H1 (cell line): ENCODE measurements around the gene SMIM1. TPM values are rescaled to one million over a fixed set of nuclear protein-coding genes. Genes with fewer than 3 reads are reported as not detected.

Experiments
- CTCF ChIA-PET: fragments of 300-600 bp; sonication (Branson Sonifier 250); formaldehyde crosslinking; loops from one replicate; lab custom pipeline; 2021; ENCODE audit not compliant: partially characterized antibody; lab: Charles Lee
- POLR2A ChIA-PET: fragments of 300-600 bp; sonication (Branson Sonifier 250); formaldehyde crosslinking; loops from one replicate; lab custom pipeline; 2021; ENCODE audit warnings: inconsistent platforms; ENCODE audit not compliant: partially characterized antibody; lab: Charles Lee
- DNase-seq, 2 experiments: peaks; one replicate each; pipeline versions ENCODE4 v3.0.0 to v3.0.0-alpha.2; 2010 to 2022; ENCODE audit warnings: low spot score in 2 of 2, low read depth in 1 of 2, mixed read lengths in 1 of 2
- FAIRE-seq: peaks from 2 replicates; lab custom pipeline; 2011; peaks lifted over from hg19 to GRCh38; lab: Jason Lieb, UNC
- H2AFZ ChIP-seq: 2 replicates; pipeline ENCODE4 v1.8.1; 2012; ENCODE audit warnings: low read length, inconsistent platforms
- H2AK5ac ChIP-seq: 2 replicates; pipeline ENCODE4 v1.6.1; 2013; ENCODE audit warnings: low read depth, low read length
- H2BK120ac ChIP-seq: replicated peaks from 2 replicates; pipeline ENCODE3; 2013; ENCODE audit warnings: low read depth, low read length, inconsistent platforms
- H2BK12ac ChIP-seq: 2 replicates; pipeline ENCODE4 v1.6.1; 2013; ENCODE audit warnings: low read depth, low read length
- H2BK15ac ChIP-seq: 2 replicates; pipeline ENCODE4 v1.6.1; 2013; ENCODE audit warnings: low read length
- H2BK20ac ChIP-seq: 2 replicates; pipeline ENCODE4 v1.6.1; 2013; ENCODE audit warnings: low read length
- H2BK5ac ChIP-seq: 2 replicates; pipeline ENCODE4 v1.6.1; 2013; ENCODE audit warnings: low read depth, low read length
- H3K14ac ChIP-seq: 2 replicates; pipeline ENCODE4 v1.6.1; 2013; ENCODE audit warnings: inconsistent platforms; ENCODE audit not compliant: insufficient read length
- H3K18ac ChIP-seq: 2 replicates; pipeline ENCODE4 v1.6.1; 2013; ENCODE audit warnings: low read length; ENCODE audit errors: extremely low read depth
- H3K23ac ChIP-seq: 2 replicates; pipeline ENCODE4 v1.6.1; 2013; ENCODE audit warnings: inconsistent platforms; ENCODE audit not compliant: insufficient read length
- H3K23me2 ChIP-seq: 2 replicates; pipeline ENCODE4 v1.6.1; 2013; ENCODE audit warnings: low read depth, low read length
- H3K27ac ChIP-seq: 2 replicates; pipeline ENCODE4 v1.6.1; 2011; ENCODE audit warnings: low read depth, low read length, inconsistent platforms
- H3K27me3 ChIP-seq, 4 experiments: replicated peaks in 1 of 4; 1 replicate in 1 of 4; 2 replicates in 3 of 4; pipeline versions ENCODE4 v1.6.1 to v1.8.1; 2011 to 2013; ENCODE audit warnings: low read length in 3 of 4, mild to moderate bottlenecking in 3 of 4, inconsistent platforms in 2 of 4, mixed read lengths in 2 of 4, moderate library complexity in 1 of 4; ENCODE audit not compliant: control insufficient read depth in 3 of 4, insufficient read depth in 3 of 4; ENCODE audit errors: extremely low read depth in 1 of 4
- H3K36me3 ChIP-seq, 4 experiments: 2 replicates each; pipeline versions ENCODE4 v1.6.1 to v1.8.1; 2011 to 2013; ENCODE audit warnings: mild to moderate bottlenecking in 4 of 4, low read length in 3 of 4, moderate library complexity in 2 of 4, control low read depth in 1 of 4, inconsistent platforms in 1 of 4; ENCODE audit not compliant: insufficient read depth in 4 of 4, control insufficient read depth in 2 of 4
- H3K4ac ChIP-seq: replicated peaks from 2 replicates; pipeline ENCODE3; 2013; ENCODE audit warnings: low read length, low read depth, mixed read lengths, inconsistent platforms; ENCODE audit not compliant: insufficient read length
- H3K4me1 ChIP-seq, 4 experiments: replicated peaks in 1 of 4; 1 replicate in 1 of 4; 2 replicates in 3 of 4; pipeline versions ENCODE4 v1.6.1 to v1.8.1; 2011 to 2013; ENCODE audit warnings: low read length in 3 of 4, inconsistent platforms in 2 of 4, mixed read lengths in 1 of 4; ENCODE audit not compliant: insufficient read depth in 4 of 4, control insufficient read depth in 3 of 4
- H3K4me2 ChIP-seq, 2 experiments: 2 replicates each; pipeline versions ENCODE4 v1.6.1 to v1.8.1; 2011 to 2013; ENCODE audit warnings: low read depth in 2 of 2, low read length in 2 of 2, control low read depth in 1 of 2, inconsistent platforms in 1 of 2, mild to moderate bottlenecking in 1 of 2; ENCODE audit not compliant: insufficient read depth in 1 of 2
- H3K4me3 ChIP-seq, 4 experiments: fragments of 200-600, 300-600 bp in 1 of 4; sonication (generic), shearing (Covaris generic), sonication (Bioruptor Twin) in 1 of 4; 2 replicates each; pipeline versions ENCODE4 v1.5.1 to v1.8.1; 2011 to 2016; ENCODE audit warnings: low read length in 4 of 4, low read depth in 3 of 4, control low read depth in 2 of 4, inconsistent platforms in 2 of 4, mild to moderate bottlenecking in 2 of 4, mixed read lengths in 1 of 4, moderate library complexity in 1 of 4; ENCODE audit not compliant: insufficient read depth in 2 of 4; ENCODE audit errors: extremely low read depth in 1 of 4
- H3K56ac ChIP-seq: replicated peaks from 2 replicates; pipeline ENCODE3; 2013; ENCODE audit warnings: low read depth, mild to moderate bottlenecking, mixed read lengths, low read length, inconsistent platforms; ENCODE audit not compliant: insufficient read length
- H3K79me1 ChIP-seq: 2 replicates; pipeline ENCODE4 v1.6.1; 2013; ENCODE audit warnings: low read depth, low read length, control low read depth
- H3K79me2 ChIP-seq, 2 experiments: 2 replicates each; pipeline versions ENCODE4 v1.6.1 to v1.8.1; 2012 to 2013; ENCODE audit warnings: low read length in 2 of 2, mild to moderate bottlenecking in 2 of 2, inconsistent platforms in 1 of 2; ENCODE audit not compliant: insufficient read depth in 2 of 2, control insufficient read depth in 1 of 2
- H3K9ac ChIP-seq, 4 experiments: replicated peaks in 1 of 4; 1 replicate in 1 of 4; 2 replicates in 3 of 4; pipeline versions ENCODE4 v1.6.1 to v1.8.1; 2011 to 2013; ENCODE audit warnings: low read depth in 3 of 4, low read length in 3 of 4, control low read depth in 2 of 4, mild to moderate bottlenecking in 2 of 4, moderate library complexity in 2 of 4, inconsistent platforms in 1 of 4; ENCODE audit errors: extremely low read depth in 1 of 4
- H3K9me3 ChIP-seq, 2 experiments: 2 replicates each; pipeline versions ENCODE4 v1.6.1 to v1.8.1; 2012 to 2013; ENCODE audit warnings: mild to moderate bottlenecking in 2 of 2, moderate library complexity in 2 of 2, control low read depth in 1 of 2, inconsistent platforms in 1 of 2, low read depth in 1 of 2, low read length in 1 of 2, mixed read lengths in 1 of 2; ENCODE audit not compliant: insufficient read depth in 2 of 2
- H4K20me1 ChIP-seq, 2 experiments: replicated peaks in 1 of 2; 2 replicates each; pipeline versions ENCODE3 to v1.8.1; 2011 to 2013; ENCODE audit warnings: inconsistent platforms in 2 of 2, low read length in 2 of 2, mild to moderate bottlenecking in 1 of 2; ENCODE audit not compliant: insufficient read depth in 2 of 2, control insufficient read depth in 1 of 2
- H4K5ac ChIP-seq: 2 replicates; pipeline ENCODE4 v1.6.1; 2013; ENCODE audit warnings: low read length, low read depth, mixed read lengths, inconsistent platforms; ENCODE audit not compliant: insufficient read length
- H4K8ac ChIP-seq: 2 replicates; pipeline ENCODE4 v1.8.0; 2013; ENCODE audit warnings: mild to moderate bottlenecking, moderate library complexity, low read length, inconsistent platforms; ENCODE audit not compliant: insufficient read depth; ENCODE audit errors: extremely low read depth
- H4K91ac ChIP-seq: replicated peaks from 2 replicates; pipeline ENCODE3; 2013; ENCODE audit warnings: low read length, mixed read lengths, inconsistent platforms; ENCODE audit not compliant: insufficient read length
- ASH2L ChIP-seq: fragments of 200-600, 300-600 bp; sonication (generic); IDR thresholded peaks from one replicate; pipeline ENCODE4 v1.7.1; 2017; ENCODE audit warnings: low read length
- BCL11A ChIP-seq, 2 experiments: IDR thresholded peaks; one replicate each; pipeline ENCODE4 v1.6.1; 2011; ENCODE audit warnings: low read depth in 2 of 2, low read length in 2 of 2, mild to moderate bottlenecking in 2 of 2
- BRCA1 ChIP-seq: IDR thresholded peaks from 2 replicates; pipeline ENCODE4 v1.6.1; 2012; ENCODE audit warnings: low read depth, low read length, improper control_type of control experiment
- HDAC6 ChIP-seq: IDR thresholded peaks from one replicate; pipeline ENCODE4 v1.7.1; 2012; ENCODE audit warnings: low read depth, mild to moderate bottlenecking, inconsistent platforms, low read length, moderate library complexity
- JUN ChIP-seq: IDR thresholded peaks from 2 replicates; pipeline ENCODE4 v1.6.1; 2011; ENCODE audit warnings: low read depth, mild to moderate bottlenecking, improper control_type of control experiment, low read length
- NANOG ChIP-seq: IDR thresholded peaks from 2 replicates; pipeline ENCODE4 v1.6.1; 2011; ENCODE audit warnings: low read length, low read depth, mild to moderate bottlenecking, inconsistent platforms; ENCODE audit not compliant: insufficient read depth, poor library complexity, severe bottlenecking
- NRF1 ChIP-seq: IDR thresholded peaks from 2 replicates; pipeline ENCODE4 v1.6.1; 2011; ENCODE audit warnings: mild to moderate bottlenecking, low read depth, low read length, improper control_type of control experiment
- PHF8 ChIP-seq: fragments of 200-600 bp; sonication (generic); conservative IDR thresholded peaks from 2 replicates; pipeline ENCODE4 v1.7.1; 2012; ENCODE audit warnings: low read depth, mild to moderate bottlenecking, inconsistent platforms, low read length, moderate library complexity
- SP2 ChIP-seq: IDR thresholded peaks from 2 replicates; pipeline ENCODE4 v1.6.1; 2012; ENCODE audit warnings: mild to moderate bottlenecking, low read length, inconsistent platforms
- SRF ChIP-seq: IDR thresholded peaks from 2 replicates; pipeline ENCODE4 v1.6.1; 2011; ENCODE audit warnings: mild to moderate bottlenecking, low read depth, low read length, moderate library complexity
- TAF7 ChIP-seq: optimal IDR thresholded peaks from 2 replicates; pipeline ENCODE3; 2011; ENCODE audit warnings: low read depth, mild to moderate bottlenecking, inconsistent platforms, low read length, moderate library complexity, borderline replicate concordance
- ZNF274 ChIP-seq: IDR thresholded peaks from 2 replicates; pipeline ENCODE4 v1.7.0; 2012; ENCODE audit warnings: low read length, borderline replicate concordance; ENCODE audit errors: extremely low read depth
- WGBS, 2 experiments: shearing (Covaris generic) in 1 of 2; methylation state at CpG; one replicate each; pipeline versions ENCODE4 v1.1.6 to v1.1.7; 2013 to 2015; ENCODE audit warnings: low lambda C conversion rate in 2 of 2, mixed read lengths in 2 of 2, inconsistent platforms in 1 of 2, low coverage in 1 of 2, missing lambda C conversion rate in 1 of 2; ENCODE audit not compliant: insufficient replicate concordance in 2 of 2, insufficient coverage in 1 of 2, insufficient read length in 1 of 2; ENCODE audit errors: extremely low coverage in 1 of 2, missing lambda C conversion rate in 1 of 2; 5-methylcytosine and 5-hydroxymethylcytosine counted together
- polyA plus RNA-seq, 7 experiments: library from polyadenylated mRNA; depleted of rRNA in 3 of 7; stranded (reverse) in 5 of 7; unstranded in 2 of 7; fragments of >200 nt in 5 of 7; fragments of 200-250 nt in 2 of 7; gene quantifications; 1 replicate in 5 of 7; 2 replicates in 1 of 7; 4 replicates in 1 of 7; pipeline versions ENCODE4 v1.2.1 to v1.2.3, GENCODE V29; 2011 to 2013; ENCODE audit warnings: missing spikeins in 2 of 7, mixed read lengths in 2 of 7
- total RNA-seq: library from RNA; stranded (reverse); fragmentation: NEBNext Ultra II Directional; extraction: Animal tissue kit (Norgen Biotek cat#: 25700); gene quantifications from 2 replicates; pipeline ENCODE4 v1.2.1, GENCODE V29; 2021

Gene SMIM1
- total and polyA plus RNA-seq, 2 of the 8 experiments (the other 6 are each of a cell fraction or from before 2014, with no cell fraction given): 7.7 to 9.7 TPM

GRCh38 chr1:3729594-3730542 lies 42.7 kb upstream of the SMIM1 start:
- Histone ChIP-seq H3K4ac (no peak overlapping the region), H3K4me2 (no peak overlapping the region), H3K9ac (no peak overlapping the region), H3K14ac (no peak overlapping the region), H3K18ac (no peak overlapping the region; the same call in 1 of the 2 replicates), H4K91ac (no peak overlapping the region), H2BK12ac (no peak overlapping the region), H3K9me3 (no peaks in the 10 kb centered on the region), H3K23me2 (peaks cover 15% of the 10 kb centered on the region; the same call in 1 of the 2 replicates), H3K56ac (no peak overlapping the region), H2BK120ac (no peak overlapping the region), H4K8ac (no peak overlapping the region), H2BK15ac (no peak overlapping the region), H4K5ac (no peak overlapping the region), H3K4me1 (peaks cover 0 to 19% (median 13%) of the 10 kb centered on the region in 4 experiments; a peak in 5 of 7 replicates), H2AK5ac (no peak overlapping the region), H2AFZ (no peak overlapping the region), H3K79me1 (no peaks in the 10 kb centered on the region), H3K4me3 (no peak overlapping the region), H3K27me3 (no peaks in the 10 kb centered on the region; a peak in 3 of 7 replicates), H3K79me2 (no peaks in the 10 kb centered on the region), H3K23ac (no peak overlapping the region), H3K27ac (no peak overlapping the region), H4K20me1 (peaks cover 0 to 7% of the 10 kb centered on the region in 2 experiments), H2BK20ac (no peak overlapping the region), H2BK5ac (no peak overlapping the region), H3K36me3 (no peaks in the 10 kb centered on the region)
- CTCF ChIA-PET: interaction anchor here (1.4 to 2.2 kb wide), 4 partner anchors 8 to 34 kb away, joined by 3 to 8 read pairs (median 5); no protein-coding TSS in a partner anchor
- 85% methylated on average over 27 of the region's 32 CpGs; no CpG with 5 or more reads in 1 of the 2 experiments for WGBS, 2 experiments
- FAIRE-seq (no peak), DNase-seq (no peak)
- POLR2A ChIA-PET: no interaction called here
- no peak for TF ChIP-seq NANOG
- TF ChIP-seq SRF: no peak
- TF ChIP-seq ZNF274: no peak
- TF ChIP-seq ASH2L: no peak
- no peak for TF ChIP-seq TAF7
- TF ChIP-seq JUN: no peak
- TF ChIP-seq SP2: no peak
- no peak for TF ChIP-seq BRCA1
- TF ChIP-seq HDAC6: no peak
- no peak for TF ChIP-seq BCL11A (IDR thresholded peaks at IDR 0.05; ENCODE audit: low read depth in 2 of 2, low read length in 2 of 2)
- TF ChIP-seq PHF8: no peak
- no peak for TF ChIP-seq NRF1
